Calu3 (cell line): ENCODE data around the gene TEX14. TPM values are rescaled to one million over a fixed set of nuclear protein-coding genes. Genes with fewer than 3 reads are reported as not detected.

ENCODE experiments used
- BruUV-seq: library from RNA; stranded (reverse); fragments of 400-500 nt; replicated peaks from 2 replicates; lab custom pipeline; 2021; lab: Mats Ljungman, UMichigan
- CTCF ChIA-PET: fragments of 300-600 bp; sonication (Branson Sonifier 250); formaldehyde crosslinking; loops from one replicate; lab custom pipeline; 2022; ENCODE audit warnings: antibody characterized with exemption; lab: Charles Lee
- DNase-seq: peaks from one replicate; pipeline ENCODE4 v3.0.0; 2022
- H3K27ac Mint-ChIP-seq: one replicate; pipeline ENCODE4 v1.8.0; 2022; ENCODE audit warnings: mixed read lengths; ENCODE audit not compliant: unreplicated experiment
- H3K27me3 Mint-ChIP-seq: one replicate; pipeline ENCODE4 v1.8.0; 2022; ENCODE audit warnings: mixed read lengths; ENCODE audit not compliant: unreplicated experiment
- H3K36me3 Mint-ChIP-seq: one replicate; pipeline ENCODE4 v1.8.0; 2022; ENCODE audit warnings: mild to moderate bottlenecking, moderate library complexity, mixed read lengths; ENCODE audit not compliant: insufficient read depth, unreplicated experiment
- H3K4me1 Mint-ChIP-seq: one replicate; pipeline ENCODE4 v1.8.0; 2022; ENCODE audit warnings: mild to moderate bottlenecking, low read depth, mixed read lengths; ENCODE audit not compliant: unreplicated experiment
- H3K4me3 Mint-ChIP-seq: one replicate; pipeline ENCODE4 v1.8.0; 2022; ENCODE audit warnings: mild to moderate bottlenecking, low read depth, moderate library complexity, mixed read lengths; ENCODE audit not compliant: unreplicated experiment
- H3K9me3 Mint-ChIP-seq: one replicate; pipeline ENCODE4 v1.8.0; 2022; ENCODE audit warnings: low read depth, mixed read lengths; ENCODE audit not compliant: unreplicated experiment
- CTCF ChIP-seq: fragments of 200-600 bp; IDR thresholded peaks from one replicate; pipeline ENCODE4 v1.8.0; 2022; ENCODE audit warnings: antibody characterized with exemption; ENCODE audit not compliant: unreplicated experiment
- intact Hi-C: fragments of 100-400 bp; cut with micrococcal nuclease; formaldehyde crosslinking; loops from one replicate; pipeline ENCODE4 v1.10.0; 2022; ENCODE audit not compliant: unreplicated experiment
- total RNA-seq: library from RNA; stranded (reverse); gene quantifications from 2 replicates; pipeline ENCODE4 v1.2.3, GENCODE V29; 2022

TEX14 gene
- total RNA-seq, 1 experiment from 2014 or later, result 0.07 TPM

- CTCF ChIA-PET, result no interaction called here
These were observed 3.0 kb upstream of the TEX14 start for GRCh38 chr17:58694826-58695225.

GRCh38 chr17:58694302-58694701 is 2.5 kb upstream of the TEX14 start:
- no peak for TF ChIP-seq CTCF
- Mint-ChIP-seq H3K27me3 (no peaks in the 10 kb centered on the region), H3K4me1 (no peaks in the 10 kb centered on the region), H3K9me3 (no peaks in the 10 kb centered on the region), H3K36me3 (peaks cover 12% of the 10 kb centered on the region), H3K4me3 (no peak overlapping the region), H3K27ac (no peak overlapping the region)
- BruUV-seq, result no TSS peak
- intact Hi-C loops, result no loop called here
- CTCF ChIA-PET, result interaction anchor here (0.6 kb wide), 1 partner anchor 758 kb away, joined by 3 read pairs; no protein-coding TSS in a partner anchor
- DNase-seq, result no peak

More at GRCh38 chr17:58694826-58695225, 3.0 kb upstream of the TEX14 start:
- no peak for TF ChIP-seq CTCF
- Mint-ChIP-seq H3K4me3 (no peak overlapping the region), H3K9me3 (no peaks in the 10 kb centered on the region), H3K4me1 (no peaks in the 10 kb centered on the region), H3K36me3 (peaks cover 12% of the 10 kb centered on the region), H3K27ac (no peak overlapping the region), H3K27me3 (no peaks in the 10 kb centered on the region)
- BruUV-seq, result no TSS peak
- no peak for DNase-seq
- intact Hi-C loops, result no loop called here

- H3K36me3 Mint-ChIP-seq, result peaks cover 12% of the 10 kb centered on the region
- peak overlapping the region; percentile 86 for H3K4me3 Mint-ChIP-seq
- DNase-seq, result no peak
- no peaks in the 10 kb centered on the region for H3K27me3 Mint-ChIP-seq
- CTCF ChIA-PET, result interaction anchor here (0.6 to 1.1 kb wide), 2 partner anchors 141 to 759 kb away, joined by 3 read pairs; no protein-coding TSS in a partner anchor
- H3K27ac Mint-ChIP-seq, result no peak overlapping the region
- BruUV-seq, result no TSS peak
- no peaks in the 10 kb centered on the region for H3K4me1 Mint-ChIP-seq
- no peaks in the 10 kb centered on the region for H3K9me3 Mint-ChIP-seq
- intact Hi-C loops, result no loop called here
- TF ChIP-seq CTCF, result no peak
These were observed 1.9 kb upstream of the TEX14 start for GRCh38 chr17:58693751-58694150.

GRCh38 chr17:58693208-58693607 is 1.4 kb upstream of the TEX14 start:
- peak overlapping the region; percentile 86 for H3K4me3 Mint-ChIP-seq
- H3K27ac Mint-ChIP-seq, result peak overlapping the region; percentile 88
- intact Hi-C loops, result no loop called here
- CTCF ChIA-PET, result interaction anchor here (0.6 to 1.3 kb wide), 4 partner anchors 23 to 174 kb away, joined by 3 to 13 read pairs (median 4); no protein-coding TSS in a partner anchor
- DNase-seq, result no peak
- no peaks in the 10 kb centered on the region for H3K27me3 Mint-ChIP-seq
- H3K9me3 Mint-ChIP-seq, result no peaks in the 10 kb centered on the region
- no TSS peak for BruUV-seq
- no peak for TF ChIP-seq CTCF
- H3K4me1 Mint-ChIP-seq, result no peaks in the 10 kb centered on the region
- H3K36me3 Mint-ChIP-seq, result peaks cover 12% of the 10 kb centered on the region
